Measurements from ENCODE around the gene TWSG1.
A peak's percentile ranks its signal among the peaks of the same experiment; 100 is the strongest.
"Not testable (repeated sequence)": the region's sequence is repeated elsewhere in the genome, so short reads cannot be mapped to it uniquely, and the experiment has no call there.

The TWSG1 gene

GRCh38 chr18:9336827-9337226 lies 2.3 kb downstream of the TWSG1 start:
- no peak for DNase-seq

- peak; percentile 53 for DNase-seq
These were observed 3.3 kb downstream of the TWSG1 start for GRCh38 chr18:9337873-9338272.

GRCh38 chr18:9340472-9340871 lies 5.9 kb downstream of the TWSG1 start:
- DNase-seq = no peak

- no peak for DNase-seq
These were observed 9.0 kb downstream of the TWSG1 start for GRCh38 chr18:9343577-9343976.

- no peak for DNase-seq
These were observed 12.2 kb downstream of the TWSG1 start for GRCh38 chr18:9346775-9347174.

- DNase-seq = no peak
These were observed 13.6 kb downstream of the TWSG1 start for GRCh38 chr18:9348079-9348671.

GRCh38 chr18:9348766-9349165 lies 14.2 kb downstream of the TWSG1 start:
- no peak for DNase-seq

- peak; percentile 32 for DNase-seq
These were observed 19.0 kb downstream of the TWSG1 start for GRCh38 chr18:9353596-9353995.

- no peak for DNase-seq
These were observed 19.7 kb downstream of the TWSG1 start for GRCh38 chr18:9354256-9354655.

- no peak for DNase-seq
These were observed 22.4 kb downstream of the TWSG1 start for GRCh38 chr18:9356976-9357375.

- DNase-seq = no peak
These were observed 25.2 kb downstream of the TWSG1 start for GRCh38 chr18:9359796-9360195.

GRCh38 chr18:9361191-9361590 lies 26.6 kb downstream of the TWSG1 start:
- no peak for DNase-seq

GRCh38 chr18:9362869-9363268 lies 28.3 kb downstream of the TWSG1 start:
- DNase-seq = no peak

GRCh38 chr18:9364242-9364641 lies 29.7 kb downstream of the TWSG1 start:
- no peak for DNase-seq

GRCh38 chr18:9365406-9365805 lies 30.8 kb downstream of the TWSG1 start:
- no peak for DNase-seq

- no peak for DNase-seq
These were observed 31.6 kb downstream of the TWSG1 start for GRCh38 chr18:9366126-9366714.

GRCh38 chr18:9373254-9373653 lies 38.7 kb downstream of the TWSG1 start:
- not testable (repeated sequence) for DNase-seq

- DNase-seq = no peak
These were observed 44.5 kb downstream of the TWSG1 start for GRCh38 chr18:9379118-9379517.

GRCh38 chr18:9380101-9380500 lies 45.5 kb downstream of the TWSG1 start:
- DNase-seq = no peak

- DNase-seq = no peak
These were observed 46.2 kb downstream of the TWSG1 start for GRCh38 chr18:9380621-9381395.

- no peak for DNase-seq
These were observed 52.3 kb downstream of the TWSG1 start for GRCh38 chr18:9386879-9387278.

GRCh38 chr18:9387891-9388290 lies 53.3 kb downstream of the TWSG1 start:
- no peak for DNase-seq

- no peak for DNase-seq
These were observed 55.1 kb downstream of the TWSG1 start for GRCh38 chr18:9389706-9390105.

- DNase-seq = no peak
These were observed 58.2 kb downstream of the TWSG1 start for GRCh38 chr18:9392726-9393125.

Data from activated CD4-positive, alpha-beta T cell treated with anti-CD3 and anti-CD28 coated beads, Interleukin-2, amount 50 U/mL, for 16 hours (primary cell).